MCF 10A (cell line): ENCODE measurements around the gene LRRC7. TPM values are rescaled to one million over a fixed set of nuclear protein-coding genes. Genes with fewer than 3 reads are reported as not detected.

ENCODE experiments used
- BruUV-seq: library from RNA; stranded (reverse); fragments of 400-500 nt; replicated peaks from 2 replicates; lab custom pipeline; 2021; lab: Mats Ljungman, UMichigan
- CTCF ChIA-PET: fragments of 300-600 bp; sonication (Branson Sonifier 250); formaldehyde crosslinking; extraction: SDS; loops from one replicate; lab custom pipeline; 2021; ENCODE audit warnings: antibody characterized with exemption, inconsistent platforms; lab: Yijun Ruan, JAX
- POLR2A ChIA-PET: fragments of 300-600, 350-650 bp; sonication (Branson Sonifier 250); formaldehyde crosslinking; extraction: SDS; loops from one replicate; lab custom pipeline; 2020; ENCODE audit warnings: antibody characterized with exemption, inconsistent platforms; lab: Yijun Ruan, JAX
- DNase-seq: peaks from one replicate; pipeline ENCODE4 v3.0.0-alpha.2; 2018; ENCODE audit not compliant: unreplicated experiment
- H3K27ac Mint-ChIP-seq: one replicate; pipeline ENCODE4 v1.8.0; 2022; ENCODE audit warnings: mild to moderate bottlenecking, low read depth, mixed read lengths; ENCODE audit not compliant: unreplicated experiment
- H3K27me3 Mint-ChIP-seq: one replicate; pipeline ENCODE4 v1.8.0; 2022; ENCODE audit warnings: mixed read lengths; ENCODE audit not compliant: insufficient read depth, unreplicated experiment
- H3K36me3 Mint-ChIP-seq: one replicate; pipeline ENCODE4 v1.8.0; 2022; ENCODE audit warnings: mild to moderate bottlenecking, moderate library complexity, mixed read lengths; ENCODE audit not compliant: insufficient read depth, unreplicated experiment
- H3K4me1 Mint-ChIP-seq: one replicate; pipeline ENCODE4 v1.8.0; 2022; ENCODE audit warnings: mixed read lengths; ENCODE audit not compliant: insufficient read depth, unreplicated experiment
- H3K4me3 Mint-ChIP-seq: one replicate; pipeline ENCODE4 v1.8.0; 2022; ENCODE audit warnings: mild to moderate bottlenecking, moderate library complexity, mixed read lengths; ENCODE audit not compliant: unreplicated experiment
- H3K9me3 Mint-ChIP-seq: one replicate; pipeline ENCODE4 v1.8.0; 2022; ENCODE audit warnings: mixed read lengths; ENCODE audit not compliant: unreplicated experiment
- CTCF ChIP-seq: fragments of 200-600 bp; IDR thresholded peaks from one replicate; pipeline ENCODE4 v1.8.0; 2022; ENCODE audit warnings: antibody characterized with exemption, mild to moderate bottlenecking; ENCODE audit not compliant: unreplicated experiment
- intact Hi-C: fragments of 100-400 bp; cut with micrococcal nuclease; formaldehyde crosslinking; loops from 2 replicates; pipeline ENCODE4 v1.14.1; 2022
- total RNA-seq: library from RNA; stranded (reverse); gene quantifications from 2 replicates; pipeline ENCODE4 v1.2.3, GENCODE V29; 2022

Gene LRRC7
- total RNA-seq, 1 experiment from 2014 or later, result not detected

GRCh38 chr1:69992594-69992993, 424.9 kb downstream of the LRRC7 start:
- Mint-ChIP-seq H3K27ac (no peak overlapping the region), H3K27me3 (peaks cover 27% of the 10 kb centered on the region), H3K4me3 (no peak overlapping the region), H3K9me3 (no peaks in the 10 kb centered on the region), H3K36me3 (no peaks in the 10 kb centered on the region), H3K4me1 (no peaks in the 10 kb centered on the region)
- no peak for TF ChIP-seq CTCF
- intact Hi-C loops, result no loop called here
- CTCF ChIA-PET, result no interaction called here
- POLR2A ChIA-PET, result no interaction called here
- DNase-seq, result no peak
- no TSS peak for BruUV-seq

- H3K36me3 Mint-ChIP-seq, result no peaks in the 10 kb centered on the region
- H3K4me1 Mint-ChIP-seq, result no peaks in the 10 kb centered on the region
- BruUV-seq, result no TSS peak
- H3K27ac Mint-ChIP-seq, result no peak overlapping the region
- no peak overlapping the region for H3K4me3 Mint-ChIP-seq
- CTCF ChIA-PET, result no interaction called here
- no peaks in the 10 kb centered on the region for H3K9me3 Mint-ChIP-seq
- no peak for TF ChIP-seq CTCF
- intact Hi-C loops, result no loop called here
- POLR2A ChIA-PET, result no interaction called here
- DNase-seq, result no peak
- peaks cover 17% of the 10 kb centered on the region for H3K27me3 Mint-ChIP-seq
Measured at GRCh38 chr1:69993810-69994209, 426.1 kb downstream of the LRRC7 start.

- TF ChIP-seq CTCF, result no peak
- Mint-ChIP-seq H3K36me3 (no peaks in the 10 kb centered on the region), H3K27ac (no peak overlapping the region), H3K4me1 (no peaks in the 10 kb centered on the region), H3K4me3 (no peak overlapping the region), H3K9me3 (no peaks in the 10 kb centered on the region), H3K27me3 (peaks cover 16% of the 10 kb centered on the region)
- DNase-seq, result no peak
- POLR2A ChIA-PET, result no interaction called here
- BruUV-seq, result no TSS peak
- CTCF ChIA-PET, result no interaction called here
- intact Hi-C loops, result no loop called here
Measured at GRCh38 chr1:69994241-69994640, 426.5 kb downstream of the LRRC7 start.

- intact Hi-C loops, result no loop called here
- ChIA-PET POLR2A (no interaction called here), CTCF (interaction anchor here (0.5 kb wide), 1 partner anchor 746 kb away, joined by 3 read pairs; no protein-coding TSS in a partner anchor)
- Mint-ChIP-seq H3K27ac (no peak overlapping the region), H3K9me3 (no peaks in the 10 kb centered on the region), H3K27me3 (peaks cover 20% of the 10 kb centered on the region), H3K36me3 (no peaks in the 10 kb centered on the region), H3K4me1 (no peaks in the 10 kb centered on the region), H3K4me3 (no peak overlapping the region)
- BruUV-seq, result no TSS peak
- no peak for DNase-seq
- TF ChIP-seq CTCF, result no peak
Measured at GRCh38 chr1:69998847-69999246, 431.1 kb downstream of the LRRC7 start.
